Peyer's patch (tissue), 4 donors: ENCODE data around the gene SNX10. TPM values are rescaled to one million over a fixed set of nuclear protein-coding genes. Genes with fewer than 3 reads are reported as not detected.

Experiments used
- DNase-seq, 3 donors: peaks; one replicate each; pipeline ENCODE4 v3.0.0-alpha.2; 2017 to 2019
- H3K27ac ChIP-seq, 4 donors: fragments of 200-600 bp; sonication (generic); one replicate each; pipeline ENCODE4 v1.5.1; 2016 to 2019
- H3K27me3 ChIP-seq, 2 donors: fragments of 200-600 bp; sonication (generic); one replicate each; pipeline ENCODE4 v1.5.1; 2019
- H3K36me3 ChIP-seq, 3 donors: fragments of 200-600 bp; sonication (generic); one replicate each; pipeline ENCODE4 v1.5.1; 2016 to 2019
- H3K4me1 ChIP-seq, 4 donors: fragments of 200-600 bp; sonication (generic); one replicate each; pipeline ENCODE4 v1.5.1; 2016 to 2019
- H3K4me3 ChIP-seq, 4 donors: fragments of 200-600 bp; sonication (generic); 1 replicate in 3 of 4; 2 replicates in 1 of 4; pipeline ENCODE4 v1.5.1; 2016 to 2019; ENCODE audit warnings: mild to moderate bottlenecking in 1 of 4
- H3K9me3 ChIP-seq, 4 donors: fragments of 200-600 bp; sonication (generic); one replicate each; pipeline ENCODE4 v1.5.1; 2016 to 2019; ENCODE audit warnings: mild to moderate bottlenecking in 1 of 4
- CTCF ChIP-seq, 6 experiments: fragments of 450-650 bp in 4 of 6; fragments of 200-600 bp in 2 of 6; sonication (generic) in 1 of 6; IDR thresholded peaks; one replicate each; pipeline ENCODE4 v1.5.1; 2017 to 2019; ENCODE audit warnings: antibody characterized with exemption in 6 of 6, mild to moderate bottlenecking in 3 of 6, moderate library complexity in 1 of 6
- POLR2A ChIP-seq, 2 donors: fragments of 450-650 bp; IDR thresholded peaks; one replicate each; pipeline ENCODE4 v1.5.1; 2017; ENCODE audit warnings: antibody characterized with exemption in 2 of 2, mild to moderate bottlenecking in 2 of 2, moderate library complexity in 2 of 2
- total RNA-seq, 4 donors: library from RNA; depleted of rRNA; stranded (reverse); fragments of >200 nt; gene quantifications; one replicate each; pipeline ENCODE4 v1.1.0, GENCODE V29; 2016

SNX10 gene
- total RNA-seq, 4 donors from 2014 or later, result 1.8 to 14.9 (median 2.9) TPM

GRCh38 chr7:26388256-26388655 is 96.6 kb downstream of the SNX10 start:
- DNase-seq, result no peak
- Histone ChIP-seq H3K4me3 (no peak overlapping the region), H3K27ac (no peak overlapping the region), H3K27me3 (no peaks in the 10 kb centered on the region), H3K9me3 (no peaks in the 10 kb centered on the region), H3K36me3 (no peaks in the 10 kb centered on the region), H3K4me1 (no peaks in the 10 kb centered on the region)
- TF ChIP-seq CTCF (IDR thresholded peaks at IDR 0.05) (no peak), POLR2A (IDR thresholded peaks at IDR 0.05) (no peak)

DNA sequence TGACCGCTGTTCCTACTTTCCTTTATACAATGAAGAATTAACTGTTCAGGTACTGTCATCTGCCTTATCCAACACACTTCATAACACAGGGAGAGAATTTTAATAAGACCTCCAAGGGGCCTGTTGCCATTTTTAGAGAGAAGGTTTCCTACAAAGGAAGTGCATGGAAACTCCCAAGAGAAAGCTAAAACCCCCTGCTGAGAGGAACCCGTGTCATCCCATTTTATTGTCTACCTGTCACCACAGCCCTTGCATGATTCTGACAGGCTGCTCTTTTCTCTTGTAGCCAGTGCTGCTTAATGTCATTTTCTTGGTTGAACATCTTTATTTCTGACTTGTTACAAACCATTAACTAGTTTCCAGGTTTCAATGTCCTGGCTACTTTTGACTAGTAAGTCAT is 98.4 kb downstream of the SNX10 start:
- Histone ChIP-seq H3K4me1 (no peaks in the 10 kb centered on the region), H3K36me3 (no peaks in the 10 kb centered on the region), H3K27ac (no peak overlapping the region), H3K27me3 (no peaks in the 10 kb centered on the region), H3K9me3 (no peaks in the 10 kb centered on the region), H3K4me3 (no peak overlapping the region)
- no peak for DNase-seq
- TF ChIP-seq CTCF (IDR thresholded peaks at IDR 0.05), result no peak
- no peak for TF ChIP-seq POLR2A (IDR thresholded peaks at IDR 0.05)

DNA sequence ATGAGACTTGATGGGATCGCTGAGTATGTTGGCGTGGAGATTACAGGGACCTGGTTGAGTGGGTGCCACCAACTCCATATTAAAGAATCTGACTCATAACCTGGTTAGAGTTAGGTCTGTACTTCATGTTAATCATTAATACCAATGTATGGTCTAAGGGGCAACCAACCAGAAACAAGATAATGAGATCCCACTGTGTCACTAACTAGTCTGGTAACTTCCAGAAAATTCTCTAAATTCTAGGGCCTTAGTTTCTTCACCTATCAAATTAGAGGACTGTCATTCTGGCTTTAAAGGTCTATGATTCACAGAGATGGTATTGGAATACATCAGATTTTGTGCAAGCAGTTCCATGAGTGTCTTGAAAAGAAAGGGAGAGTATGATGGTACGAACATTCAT is 102.2 kb downstream of the SNX10 start:
- no peaks in the 10 kb centered on the region for H3K4me1 ChIP-seq
- no peaks in the 10 kb centered on the region for H3K9me3 ChIP-seq
- H3K27ac ChIP-seq, result no peak overlapping the region
- no peaks in the 10 kb centered on the region for H3K27me3 ChIP-seq
- TF ChIP-seq POLR2A (IDR thresholded peaks at IDR 0.05), result no peak
- TF ChIP-seq CTCF (IDR thresholded peaks at IDR 0.05), result no peak
- no peak for DNase-seq
- no peaks in the 10 kb centered on the region for H3K36me3 ChIP-seq
- no peak overlapping the region for H3K4me3 ChIP-seq

DNA sequence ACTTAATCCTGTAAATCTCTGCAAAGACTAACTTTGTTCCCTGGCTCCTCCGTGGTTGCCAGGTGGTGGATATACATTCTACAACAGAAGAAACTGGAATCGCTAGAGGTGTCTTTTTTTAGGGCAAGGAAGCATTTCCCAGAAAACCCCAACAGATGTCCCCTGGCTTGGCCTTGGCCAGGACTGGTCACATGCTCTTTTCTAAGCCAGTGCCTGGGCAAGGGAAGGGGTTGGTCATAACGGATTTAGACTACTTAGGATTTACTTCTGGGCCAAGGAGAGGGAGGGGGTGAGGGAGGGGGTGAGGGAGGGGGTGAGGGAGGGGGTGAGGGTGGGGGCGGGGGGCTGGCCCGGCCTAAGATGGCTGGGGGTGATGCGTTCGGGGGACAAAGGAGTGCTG is 105.7 kb downstream of the SNX10 start:
- Histone ChIP-seq H3K36me3 (no peaks in the 10 kb centered on the region), H3K27ac (peak overlapping the region; percentile 72 to 90 (median 86)), H3K4me3 (peak overlapping the region in 1 of 4 donors; percentile 54), H3K9me3 (no peaks in the 10 kb centered on the region), H3K4me1 (peaks cover 0 to 6% (median 0%) of the 10 kb centered on the region in 4 donors), H3K27me3 (no peaks in the 10 kb centered on the region)
- no peak for DNase-seq
- TF ChIP-seq POLR2A (IDR thresholded peaks at IDR 0.05) (no peak), CTCF (IDR thresholded peaks at IDR 0.05) (no peak)

- Histone ChIP-seq H3K4me1 (peaks cover 0 to 6% (median 0%) of the 10 kb centered on the region in 4 donors), H3K4me3 (peak overlapping the region; percentile 51 to 72 (median 56)), H3K36me3 (no peaks in the 10 kb centered on the region), H3K27ac (peak overlapping the region; percentile 72 to 90 (median 86)), H3K27me3 (no peaks in the 10 kb centered on the region), H3K9me3 (no peaks in the 10 kb centered on the region)
- TF ChIP-seq CTCF (IDR thresholded peaks at IDR 0.05) (no peak), POLR2A (IDR thresholded peaks at IDR 0.05) (no peak)
- DNase-seq, result peak; percentile 54 to 62 (median 59)
Observed at GRCh38 chr7:26397796-26398426, 106.2 kb downstream of the SNX10 start.

DNA sequence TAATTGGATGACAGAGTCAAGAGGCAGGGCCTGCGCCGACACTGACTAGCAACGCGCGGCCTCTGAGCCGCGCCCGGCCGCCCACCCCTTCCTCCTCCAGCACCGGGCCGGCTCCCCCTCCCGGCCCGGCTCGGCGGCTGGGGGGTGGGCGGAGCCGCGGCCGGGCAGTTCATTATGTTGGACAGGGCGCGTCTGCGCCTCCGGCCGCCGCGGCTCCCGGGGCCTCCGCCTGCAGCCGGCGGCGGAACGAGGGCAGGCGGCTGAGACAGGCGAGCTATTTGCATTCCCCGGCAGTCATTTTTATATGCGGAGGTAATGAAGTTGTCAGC is 106.7 kb downstream of the SNX10 start:
- Histone ChIP-seq H3K9me3 (no peaks in the 10 kb centered on the region), H3K27me3 (no peaks in the 10 kb centered on the region), H3K27ac (peak overlapping the region; percentile 72 to 90 (median 86)), H3K4me1 (peaks cover 0 to 6% (median 0%) of the 10 kb centered on the region in 4 donors), H3K36me3 (no peaks in the 10 kb centered on the region), H3K4me3 (peak overlapping the region; percentile 51 to 72 (median 56))
- TF ChIP-seq CTCF (IDR thresholded peaks at IDR 0.05) (no peak), POLR2A (IDR thresholded peaks at IDR 0.05) (no peak)
- DNase-seq, result peak; percentile 67 to 75 (median 67)
